ENCODE data around the gene ZNF805.
"Not testable (repeated sequence)": the region's sequence is repeated elsewhere in the genome, so short reads cannot be mapped to it uniquely, and the experiment has no call there.

ZNF805 gene

GRCh38 chr19:57244513-57244912 is 4.1 kb downstream of the ZNF805 start:
- H3K27ac ChIP-seq: no peak overlapping the region
- TF ChIP-seq ZFX (IDR thresholded peaks at IDR 0.05; ENCODE audit: borderline replicate concordance) (no peak), CTCF (IDR thresholded peaks at IDR 0.05) (no peak)

- H3K27ac ChIP-seq: no peak overlapping the region
- TF ChIP-seq CTCF (IDR thresholded peaks at IDR 0.05): no peak
- no peak for TF ChIP-seq ZFX (IDR thresholded peaks at IDR 0.05; ENCODE audit: borderline replicate concordance)
These were observed 4.6 kb downstream of the ZNF805 start for GRCh38 chr19:57245066-57245465.

GRCh38 chr19:57245959-57246358 is 5.5 kb downstream of the ZNF805 start:
- TF ChIP-seq ZFX (IDR thresholded peaks at IDR 0.05; ENCODE audit: borderline replicate concordance) (no peak), CTCF (IDR thresholded peaks at IDR 0.05) (no peak)
- H3K27ac ChIP-seq: no peak overlapping the region

- H3K27ac ChIP-seq: no peak overlapping the region
- TF ChIP-seq ZFX (IDR thresholded peaks at IDR 0.05; ENCODE audit: borderline replicate concordance): no peak
- no peak for TF ChIP-seq CTCF (IDR thresholded peaks at IDR 0.05)
These were observed 8.2 kb downstream of the ZNF805 start for GRCh38 chr19:57248646-57249045.

- no peak overlapping the region for H3K27ac ChIP-seq
- no peak for TF ChIP-seq CTCF (IDR thresholded peaks at IDR 0.05)
- TF ChIP-seq ZFX (IDR thresholded peaks at IDR 0.05; ENCODE audit: borderline replicate concordance): no peak
These were observed 8.9 kb downstream of the ZNF805 start for GRCh38 chr19:57249329-57249728.

GRCh38 chr19:57253767-57254166 is 13.3 kb downstream of the ZNF805 start:
- not testable (repeated sequence) for H3K27ac ChIP-seq

- no peak for TF ChIP-seq ZFX (IDR thresholded peaks at IDR 0.05; ENCODE audit: borderline replicate concordance)
- TF ChIP-seq CTCF (IDR thresholded peaks at IDR 0.05): no peak
- no peak overlapping the region for H3K27ac ChIP-seq
These were observed 21.6 kb downstream of the ZNF805 start for GRCh38 chr19:57262044-57262443.

- no peak overlapping the region for H3K27ac ChIP-seq
- TF ChIP-seq CTCF (IDR thresholded peaks at IDR 0.05) (no peak), ZFX (IDR thresholded peaks at IDR 0.05; ENCODE audit: borderline replicate concordance) (no peak)
These were observed 22.9 kb downstream of the ZNF805 start for GRCh38 chr19:57263244-57263741.
